ENCODE results near the gene ANXA4.

ANXA4 gene

DNA sequence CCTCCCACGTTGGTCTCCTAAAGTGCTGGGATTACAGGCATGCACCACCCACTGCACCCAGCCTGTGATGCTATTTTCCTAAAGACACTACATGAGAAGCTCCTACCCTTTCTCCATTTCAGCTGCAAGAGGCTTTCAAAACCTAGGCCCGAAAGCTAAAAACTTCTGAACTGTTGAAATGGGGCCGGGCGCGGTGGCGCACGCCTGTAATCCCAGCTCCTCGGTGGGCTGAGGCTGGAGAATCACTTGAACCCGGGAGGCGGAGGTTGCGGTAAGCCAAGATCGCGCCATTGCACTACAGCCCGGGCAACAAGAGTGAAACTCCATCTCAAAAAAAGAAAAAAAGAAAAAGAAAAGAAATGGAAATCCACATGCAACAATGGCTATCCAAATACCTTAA, 18.1 kb upstream of the ANXA4 start:
- no peak overlapping the region for H3K4me3 ChIP-seq (ENCODE audit: low read depth, low read length)
- H3K36me3 ChIP-seq (ENCODE audit: control insufficient read depth, insufficient read depth, low read length), result no peaks in the 10 kb centered on the region
- H3K9me3 ChIP-seq (ENCODE audit: control insufficient read depth, insufficient read depth, low read depth, low read length), result no peaks in the 10 kb centered on the region
- H3K27ac ChIP-seq (ENCODE audit: low read depth, low read length), result no peak overlapping the region
- no peaks in the 10 kb centered on the region for H3K4me1 ChIP-seq (ENCODE audit: control insufficient read depth, insufficient read depth, low read length)
- no peaks in the 10 kb centered on the region for H3K27me3 ChIP-seq (ENCODE audit: control insufficient read depth, insufficient read depth, low read length)
- H3K9ac ChIP-seq (ENCODE audit: low read length), result no peak overlapping the region

- Histone ChIP-seq H3K27me3 (ENCODE audit: control insufficient read depth, insufficient read depth, low read length) (no peaks in the 10 kb centered on the region), H3K36me3 (ENCODE audit: control insufficient read depth, insufficient read depth, low read length) (no peaks in the 10 kb centered on the region), H3K4me1 (ENCODE audit: control insufficient read depth, insufficient read depth, low read length) (no peaks in the 10 kb centered on the region), H3K9me3 (ENCODE audit: control insufficient read depth, insufficient read depth, low read depth, low read length) (no peaks in the 10 kb centered on the region), H3K9ac (ENCODE audit: low read length) (no peak overlapping the region), H3K27ac (ENCODE audit: low read depth, low read length) (no peak overlapping the region), H3K4me3 (ENCODE audit: low read depth, low read length) (peak overlapping the region; percentile 38)
Measured at GRCh38 chr2:69724540-69725159, 17.3 kb upstream of the ANXA4 start.

GRCh38 chr2:69725706-69726360, 16.1 kb upstream of the ANXA4 start:
- Histone ChIP-seq H3K4me1 (ENCODE audit: control insufficient read depth, insufficient read depth, low read length) (peaks cover under 1% of the 10 kb centered on the region; the same call in 1 of the 2 replicates), H3K27me3 (ENCODE audit: control insufficient read depth, insufficient read depth, low read length) (no peaks in the 10 kb centered on the region), H3K9me3 (ENCODE audit: control insufficient read depth, insufficient read depth, low read depth, low read length) (no peaks in the 10 kb centered on the region), H3K27ac (ENCODE audit: low read depth, low read length) (no peak overlapping the region), H3K4me3 (ENCODE audit: low read depth, low read length) (no peak overlapping the region), H3K36me3 (ENCODE audit: control insufficient read depth, insufficient read depth, low read length) (no peaks in the 10 kb centered on the region), H3K9ac (ENCODE audit: low read length) (no peak overlapping the region)

DNA sequence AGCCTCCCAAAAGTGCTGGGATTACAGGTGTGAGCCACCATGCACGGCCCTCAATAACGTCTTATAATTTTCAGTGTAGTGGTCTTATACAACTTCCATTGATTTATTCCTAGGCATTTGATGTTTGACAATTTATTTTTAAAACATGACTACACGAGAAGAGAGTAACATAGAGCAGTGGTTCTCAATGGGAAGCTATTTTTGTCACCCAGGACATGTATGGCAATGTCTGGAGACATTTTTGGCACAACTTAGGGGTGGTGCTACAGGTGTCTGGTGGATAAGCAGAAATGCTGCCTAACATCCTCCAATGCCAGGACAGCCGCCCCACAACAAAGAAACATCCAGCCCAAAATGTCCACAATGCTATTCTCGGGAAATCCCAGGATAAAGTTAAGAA, 12.7 kb upstream of the ANXA4 start:
- H3K4me3 ChIP-seq (ENCODE audit: low read depth, low read length), result no peak overlapping the region
- peaks cover 7% of the 10 kb centered on the region for H3K4me1 ChIP-seq (ENCODE audit: control insufficient read depth, insufficient read depth, low read length)
- H3K27ac ChIP-seq (ENCODE audit: low read depth, low read length), result no peak overlapping the region
- no peaks in the 10 kb centered on the region for H3K36me3 ChIP-seq (ENCODE audit: control insufficient read depth, insufficient read depth, low read length)
- H3K9ac ChIP-seq (ENCODE audit: low read length), result no peak overlapping the region
- H3K9me3 ChIP-seq (ENCODE audit: control insufficient read depth, insufficient read depth, low read depth, low read length), result no peaks in the 10 kb centered on the region
- H3K27me3 ChIP-seq (ENCODE audit: control insufficient read depth, insufficient read depth, low read length), result no peaks in the 10 kb centered on the region

DNA sequence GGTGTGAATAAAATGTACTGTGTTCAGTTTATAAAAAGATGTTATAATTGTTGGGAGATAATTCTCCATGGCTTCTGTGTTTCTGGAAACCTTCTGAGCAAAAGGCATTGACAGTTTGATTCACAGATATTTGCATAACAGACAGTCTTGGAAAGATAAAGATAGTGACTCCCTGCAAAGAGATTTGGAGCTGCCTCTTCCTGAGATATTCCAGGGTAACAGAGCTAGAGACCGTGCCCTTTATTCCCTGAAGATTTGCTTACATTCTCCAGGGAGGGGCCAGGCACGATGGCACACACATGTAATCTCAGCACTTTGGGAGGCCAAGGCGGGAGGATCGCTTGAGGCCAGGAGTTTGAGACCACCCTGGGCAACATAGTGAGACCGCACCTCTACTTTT, 12.2 kb upstream of the ANXA4 start:
- no peaks in the 10 kb centered on the region for H3K9me3 ChIP-seq (ENCODE audit: control insufficient read depth, insufficient read depth, low read depth, low read length)
- no peak overlapping the region for H3K9ac ChIP-seq (ENCODE audit: low read length)
- H3K36me3 ChIP-seq (ENCODE audit: control insufficient read depth, insufficient read depth, low read length), result no peaks in the 10 kb centered on the region
- H3K27ac ChIP-seq (ENCODE audit: low read depth, low read length), result no peak overlapping the region
- H3K27me3 ChIP-seq (ENCODE audit: control insufficient read depth, insufficient read depth, low read length), result no peaks in the 10 kb centered on the region
- no peak overlapping the region for H3K4me3 ChIP-seq (ENCODE audit: low read depth, low read length)
- H3K4me1 ChIP-seq (ENCODE audit: control insufficient read depth, insufficient read depth, low read length), result peaks cover 7% of the 10 kb centered on the region

GRCh38 chr2:69731147-69731970, 10.6 kb upstream of the ANXA4 start:
- Histone ChIP-seq H3K9ac (ENCODE audit: low read length) (no peak overlapping the region), H3K36me3 (ENCODE audit: control insufficient read depth, insufficient read depth, low read length) (no peaks in the 10 kb centered on the region), H3K9me3 (ENCODE audit: control insufficient read depth, insufficient read depth, low read depth, low read length) (no peaks in the 10 kb centered on the region), H3K4me1 (ENCODE audit: control insufficient read depth, insufficient read depth, low read length) (peaks cover 7% of the 10 kb centered on the region), H3K4me3 (ENCODE audit: low read depth, low read length) (no peak overlapping the region), H3K27ac (ENCODE audit: low read depth, low read length) (no peak overlapping the region), H3K27me3 (ENCODE audit: control insufficient read depth, insufficient read depth, low read length) (no peaks in the 10 kb centered on the region)

- Histone ChIP-seq H3K36me3 (ENCODE audit: control insufficient read depth, insufficient read depth, low read length) (no peaks in the 10 kb centered on the region), H3K9me3 (ENCODE audit: control insufficient read depth, insufficient read depth, low read depth, low read length) (no peaks in the 10 kb centered on the region), H3K27ac (ENCODE audit: low read depth, low read length) (no peak overlapping the region), H3K9ac (ENCODE audit: low read length) (no peak overlapping the region), H3K4me1 (ENCODE audit: control insufficient read depth, insufficient read depth, low read length) (peaks cover 7% of the 10 kb centered on the region), H3K4me3 (ENCODE audit: low read depth, low read length) (no peak overlapping the region), H3K27me3 (ENCODE audit: control insufficient read depth, insufficient read depth, low read length) (no peaks in the 10 kb centered on the region)
Measured at GRCh38 chr2:69733342-69734034, 8.4 kb upstream of the ANXA4 start.

- H3K4me3 ChIP-seq (ENCODE audit: low read depth, low read length), result no peak overlapping the region
- peaks cover 7% of the 10 kb centered on the region for H3K4me1 ChIP-seq (ENCODE audit: control insufficient read depth, insufficient read depth, low read length)
- no peaks in the 10 kb centered on the region for H3K27me3 ChIP-seq (ENCODE audit: control insufficient read depth, insufficient read depth, low read length)
- no peaks in the 10 kb centered on the region for H3K36me3 ChIP-seq (ENCODE audit: control insufficient read depth, insufficient read depth, low read length)
- H3K9me3 ChIP-seq (ENCODE audit: control insufficient read depth, insufficient read depth, low read depth, low read length), result no peaks in the 10 kb centered on the region
- no peak overlapping the region for H3K27ac ChIP-seq (ENCODE audit: low read depth, low read length)
- H3K9ac ChIP-seq (ENCODE audit: low read length), result no peak overlapping the region
Measured at GRCh38 chr2:69734035-69734611, 7.8 kb upstream of the ANXA4 start.

GRCh38 chr2:69734854-69735544, 6.9 kb upstream of the ANXA4 start:
- no peak overlapping the region for H3K9ac ChIP-seq (ENCODE audit: low read length)
- H3K4me1 ChIP-seq (ENCODE audit: control insufficient read depth, insufficient read depth, low read length), result peaks cover 7% of the 10 kb centered on the region
- no peaks in the 10 kb centered on the region for H3K9me3 ChIP-seq (ENCODE audit: control insufficient read depth, insufficient read depth, low read depth, low read length)
- no peaks in the 10 kb centered on the region for H3K36me3 ChIP-seq (ENCODE audit: control insufficient read depth, insufficient read depth, low read length)
- no peaks in the 10 kb centered on the region for H3K27me3 ChIP-seq (ENCODE audit: control insufficient read depth, insufficient read depth, low read length)
- no peak overlapping the region for H3K4me3 ChIP-seq (ENCODE audit: low read depth, low read length)
- no peak overlapping the region for H3K27ac ChIP-seq (ENCODE audit: low read depth, low read length)

DNA sequence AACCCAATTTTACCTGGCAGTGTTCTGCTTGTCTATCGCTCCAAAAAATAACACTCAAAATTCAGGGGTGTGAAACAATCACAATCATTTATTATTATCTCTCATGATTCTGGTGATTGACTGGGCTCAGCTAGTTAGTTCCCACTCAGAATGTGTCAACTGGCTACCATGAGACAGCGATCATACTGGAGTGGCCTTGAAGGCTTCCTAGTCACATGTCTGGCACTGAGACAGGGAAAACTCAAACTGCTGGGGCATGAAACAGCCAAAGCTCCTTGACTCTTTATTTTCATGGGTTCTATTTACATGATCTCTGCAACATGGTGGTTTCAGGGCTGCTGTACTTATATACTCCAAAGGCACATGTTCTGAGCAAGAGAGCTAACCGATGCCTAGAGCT, 6.2 kb upstream of the ANXA4 start:
- Histone ChIP-seq H3K27ac (ENCODE audit: low read depth, low read length) (no peak overlapping the region), H3K27me3 (ENCODE audit: control insufficient read depth, insufficient read depth, low read length) (no peaks in the 10 kb centered on the region), H3K9ac (ENCODE audit: low read length) (no peak overlapping the region), H3K4me1 (ENCODE audit: control insufficient read depth, insufficient read depth, low read length) (peaks cover 7% of the 10 kb centered on the region; the same call in 1 of the 2 replicates), H3K4me3 (ENCODE audit: low read depth, low read length) (no peak overlapping the region), H3K9me3 (ENCODE audit: control insufficient read depth, insufficient read depth, low read depth, low read length) (no peaks in the 10 kb centered on the region), H3K36me3 (ENCODE audit: control insufficient read depth, insufficient read depth, low read length) (no peaks in the 10 kb centered on the region)
